ENCODE measurements around the gene NAA35.

DNA sequence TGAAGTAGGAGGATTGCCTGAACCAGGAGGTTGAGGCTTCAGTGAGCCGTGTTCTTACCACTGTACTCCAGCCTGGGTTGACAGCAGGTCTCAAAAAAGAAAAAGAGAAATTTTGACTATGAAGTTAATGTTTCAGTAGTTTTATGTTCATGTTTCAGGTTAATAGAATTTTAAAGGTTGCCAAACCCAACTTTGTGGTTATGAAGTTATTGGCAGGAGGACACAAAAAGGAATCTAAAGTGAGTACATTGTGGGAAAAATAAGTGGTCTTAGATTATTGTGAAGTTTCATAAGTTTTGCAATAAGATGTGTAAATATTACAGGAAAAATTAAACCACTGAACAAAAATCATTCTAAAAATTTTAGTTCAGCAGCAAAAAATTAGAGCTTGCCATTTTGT lies 79.8 kb downstream of the NAA35 start:
- TF ChIP-seq, protein P1, sequence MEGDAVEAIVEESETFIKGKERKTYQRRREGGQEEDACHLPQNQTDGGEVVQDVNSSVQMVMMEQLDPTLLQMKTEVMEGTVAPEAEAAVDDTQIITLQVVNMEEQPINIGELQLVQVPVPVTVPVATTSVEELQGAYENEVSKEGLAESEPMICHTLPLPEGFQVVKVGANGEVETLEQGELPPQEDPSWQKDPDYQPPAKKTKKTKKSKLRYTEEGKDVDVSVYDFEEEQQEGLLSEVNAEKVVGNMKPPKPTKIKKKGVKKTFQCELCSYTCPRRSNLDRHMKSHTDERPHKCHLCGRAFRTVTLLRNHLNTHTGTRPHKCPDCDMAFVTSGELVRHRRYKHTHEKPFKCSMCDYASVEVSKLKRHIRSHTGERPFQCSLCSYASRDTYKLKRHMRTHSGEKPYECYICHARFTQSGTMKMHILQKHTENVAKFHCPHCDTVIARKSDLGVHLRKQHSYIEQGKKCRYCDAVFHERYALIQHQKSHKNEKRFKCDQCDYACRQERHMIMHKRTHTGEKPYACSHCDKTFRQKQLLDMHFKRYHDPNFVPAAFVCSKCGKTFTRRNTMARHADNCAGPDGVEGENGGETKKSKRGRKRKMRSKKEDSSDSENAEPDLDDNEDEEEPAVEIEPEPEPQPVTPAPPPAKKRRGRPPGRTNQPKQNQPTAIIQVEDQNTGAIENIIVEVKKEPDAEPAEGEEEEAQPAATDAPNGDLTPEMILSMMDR (IDR thresholded peaks at IDR 0.05) = no peak
- TF ChIP-seq POLR2A (IDR thresholded peaks at IDR 0.05) (no peak), POLR2AphosphoS5 (IDR thresholded peaks at IDR 0.05) (no peak)
